GM18507 (cell line): Measurements from ENCODE around the gene ITGB1.
"Not testable (repeated sequence)": the region's sequence is repeated elsewhere in the genome, so short reads cannot be mapped to it uniquely, and the experiment has no call there.

ENCODE experiments used
- DNase-seq: peaks from one replicate; pipeline ENCODE4 v3.0.0; 2011; ENCODE audit warnings: low read depth; ENCODE audit not compliant: insufficient read length; ENCODE audit errors: extremely low spot score
- FAIRE-seq: peaks from 2 replicates; lab custom pipeline; 2011; peaks lifted over from hg19 to GRCh38; lab: Jason Lieb, UNC

The ITGB1 gene

DNA sequence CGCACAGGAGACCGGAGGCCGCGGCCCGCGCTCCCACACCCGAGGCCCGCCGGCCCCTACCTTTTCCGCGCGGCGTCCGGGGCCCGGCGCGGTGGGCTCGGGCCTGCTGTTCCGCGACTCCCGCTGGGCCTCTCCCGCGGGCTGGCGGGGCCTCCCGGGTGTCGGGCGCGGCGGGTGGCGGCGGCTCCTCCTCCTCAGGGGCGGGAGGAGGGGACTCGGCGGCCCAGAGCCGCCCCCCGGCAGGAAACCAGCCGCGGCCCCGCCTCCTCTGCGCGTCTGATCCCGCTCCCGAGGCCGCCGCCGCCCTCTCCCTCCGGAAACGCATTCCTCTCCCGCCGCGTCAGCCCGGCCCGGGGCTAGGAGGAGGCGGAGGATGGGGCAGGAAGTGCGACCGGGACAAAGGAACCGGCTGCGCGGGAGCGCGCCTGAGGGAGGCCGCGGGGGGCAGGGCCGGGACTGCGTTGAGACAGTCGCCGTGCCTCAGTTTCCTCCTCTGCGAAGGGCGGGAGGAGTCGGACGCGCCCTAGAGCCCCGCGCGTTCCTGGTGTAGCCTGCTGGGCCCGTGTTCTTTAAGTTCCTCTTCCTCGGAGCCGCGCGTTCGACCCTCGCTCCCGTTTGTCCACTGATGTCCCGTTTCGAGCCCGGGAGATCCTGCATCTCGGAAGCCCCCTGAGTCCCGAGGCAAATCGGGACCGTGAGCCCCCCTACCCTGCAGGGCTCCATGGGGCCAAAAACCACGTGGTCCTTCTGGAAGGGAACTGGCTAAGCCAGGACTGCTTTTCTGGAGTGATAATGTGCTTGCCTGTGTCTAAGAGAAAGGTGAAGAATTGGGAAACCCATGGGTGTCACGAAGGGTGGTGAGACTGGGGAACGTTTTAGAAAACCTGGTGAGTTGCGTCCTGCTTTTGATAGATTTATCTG, at the start of gene ITGB1:
ITGB1 (minus strand) TSS at position 146 of the 921 bp plus-strand sequence. CDS start 22,672 bp downstream, outside the sequence.
- peak; percentile 57 for DNase-seq
- FAIRE-seq, result peak; percentile 26

GRCh38 chr10:33006342-33006887, 48.4 kb upstream of the ITGB1 start:
- DNase-seq (no peak), FAIRE-seq (no peak)

- no peak for FAIRE-seq
- no peak for DNase-seq
Observed at GRCh38 chr10:33005322-33006301, 47.6 kb upstream of the ITGB1 start.

DNA sequence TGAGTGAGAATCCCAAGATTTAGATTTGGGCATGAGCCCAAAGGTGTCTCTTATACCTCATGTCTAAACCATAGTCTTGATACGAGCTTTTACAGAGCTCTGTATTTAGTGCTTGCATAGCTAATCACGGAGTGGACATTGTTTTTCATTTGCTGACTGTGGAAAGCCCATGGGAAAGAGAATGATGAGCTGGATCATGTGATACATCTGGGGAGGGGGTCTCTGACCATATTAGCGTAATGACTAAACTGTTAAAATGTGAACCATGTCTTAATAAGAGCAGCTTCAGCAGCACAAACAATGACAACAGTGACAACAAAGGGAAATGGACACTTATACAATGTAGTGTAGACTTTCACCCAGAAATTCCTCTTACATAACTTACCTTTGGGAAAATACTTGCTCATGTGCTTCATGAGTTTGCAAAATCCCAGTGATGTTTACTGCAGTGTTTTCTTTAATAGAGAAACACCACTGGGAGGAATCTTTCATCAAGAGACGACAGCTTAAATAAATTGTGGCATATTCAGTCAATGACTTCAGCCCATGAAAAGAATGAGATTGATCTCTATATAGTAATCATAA, 44.0 kb upstream of the ITGB1 start:
- FAIRE-seq (no peak), DNase-seq (no peak)

- FAIRE-seq, DNase-seq: not testable (repeated sequence)
Observed at GRCh38 chr10:32998060-32998581, 40.1 kb upstream of the ITGB1 start.

DNA sequence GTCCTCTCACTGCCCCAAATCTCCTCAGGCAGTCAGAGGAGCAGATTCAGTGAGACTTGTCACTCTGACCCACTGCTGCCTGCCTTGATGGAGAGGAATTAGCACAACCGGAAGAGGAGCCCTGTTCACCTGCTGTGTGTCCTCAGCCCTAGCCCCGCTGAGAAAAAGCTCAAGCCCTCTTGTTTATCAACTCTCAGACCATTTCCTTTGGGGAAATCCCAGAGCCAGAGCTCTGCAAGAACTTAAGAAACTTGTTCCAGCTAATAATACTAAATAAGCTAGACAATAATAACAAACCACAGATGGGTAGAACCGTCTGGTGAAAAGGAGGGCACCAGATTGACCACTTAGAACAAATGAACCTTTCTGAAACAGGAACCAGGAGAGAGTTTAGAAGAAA, 37.7 kb upstream of the ITGB1 start:
- DNase-seq (no peak), FAIRE-seq (peak; percentile 76)

- FAIRE-seq, result no peak
- no peak for DNase-seq
Observed at GRCh38 chr10:32995066-32995622, 37.1 kb upstream of the ITGB1 start.

DNA sequence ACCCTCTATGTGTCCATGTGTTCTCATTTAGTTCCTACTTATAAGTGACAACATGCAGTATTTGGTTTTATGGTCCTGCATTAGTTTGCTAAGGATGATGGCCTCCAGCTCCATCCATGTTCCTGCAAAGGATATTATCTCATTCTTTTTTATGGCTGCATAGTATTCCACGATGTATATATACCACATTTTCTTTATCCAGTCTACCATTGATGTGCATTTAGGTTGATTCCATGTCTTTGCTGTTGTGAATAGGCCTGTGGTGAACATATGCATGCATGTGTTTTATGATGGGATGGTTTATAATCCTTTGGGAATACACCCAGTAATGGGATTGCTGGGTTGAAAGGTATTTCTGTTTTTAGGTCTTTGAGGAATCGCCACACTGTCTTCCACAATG, 36.6 kb upstream of the ITGB1 start:
- DNase-seq, FAIRE-seq: not testable (repeated sequence)

DNA sequence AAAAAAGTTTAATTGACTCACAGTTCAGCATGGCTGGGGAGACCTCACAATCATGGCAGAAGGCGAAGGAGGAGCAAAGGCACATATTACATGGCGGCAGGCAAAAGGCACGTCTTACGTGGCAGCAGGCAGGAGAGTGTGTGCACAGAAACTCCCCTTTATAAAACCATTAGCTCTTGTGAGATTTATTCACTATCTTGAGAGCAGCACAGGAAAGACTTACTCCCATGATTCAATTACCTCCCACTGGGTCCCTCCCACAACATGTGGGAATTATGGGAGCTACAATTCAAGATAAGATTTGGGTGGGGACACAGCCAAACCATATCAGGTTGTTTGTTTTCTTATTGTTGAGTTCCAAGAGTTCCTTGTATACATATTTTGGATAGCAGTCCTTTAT, 34.3 kb upstream of the ITGB1 start:
- FAIRE-seq, DNase-seq: not testable (repeated sequence)

GRCh38 chr10:32990811-32991210, 32.8 kb upstream of the ITGB1 start:
- FAIRE-seq (no peak), DNase-seq (no peak)

DNA sequence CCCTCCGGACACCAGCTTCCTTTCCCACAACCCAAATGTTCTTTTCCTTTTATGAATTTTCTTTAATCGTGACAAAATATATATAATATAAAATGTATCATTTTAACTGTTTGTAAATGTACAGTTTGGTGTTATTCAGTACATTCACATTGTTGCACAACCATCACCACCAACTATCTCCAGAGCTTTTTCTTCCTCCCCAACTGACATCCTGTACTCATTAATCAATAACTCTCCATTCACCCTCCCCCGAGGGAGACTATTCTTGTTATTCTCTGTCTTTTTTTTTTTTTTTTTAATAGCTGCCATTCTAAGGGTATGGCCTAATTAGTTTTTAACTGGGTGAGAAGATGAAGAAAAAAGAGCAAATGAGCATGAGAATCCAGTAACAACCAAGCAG, 30.6 kb upstream of the ITGB1 start:
- FAIRE-seq (no peak), DNase-seq (no peak)

DNA sequence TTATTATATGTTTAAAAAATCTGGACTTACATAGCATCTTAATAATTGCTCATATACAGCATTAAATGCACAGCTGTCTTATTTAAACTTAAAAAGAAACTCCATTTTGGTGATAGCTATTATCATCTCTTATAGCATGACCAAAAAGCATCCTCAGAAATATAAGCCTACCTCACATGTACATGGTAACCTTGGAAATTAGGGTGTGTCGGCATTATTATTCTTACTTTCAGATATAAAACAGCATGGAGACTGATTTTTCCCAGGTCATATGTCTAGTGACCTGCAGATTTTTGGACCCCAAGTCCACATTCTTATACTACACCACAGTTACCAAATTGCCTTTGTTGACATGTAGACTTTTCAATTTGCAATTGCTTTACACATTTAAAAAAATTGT, 29.1 kb upstream of the ITGB1 start:
- DNase-seq (no peak), FAIRE-seq (no peak)

DNA sequence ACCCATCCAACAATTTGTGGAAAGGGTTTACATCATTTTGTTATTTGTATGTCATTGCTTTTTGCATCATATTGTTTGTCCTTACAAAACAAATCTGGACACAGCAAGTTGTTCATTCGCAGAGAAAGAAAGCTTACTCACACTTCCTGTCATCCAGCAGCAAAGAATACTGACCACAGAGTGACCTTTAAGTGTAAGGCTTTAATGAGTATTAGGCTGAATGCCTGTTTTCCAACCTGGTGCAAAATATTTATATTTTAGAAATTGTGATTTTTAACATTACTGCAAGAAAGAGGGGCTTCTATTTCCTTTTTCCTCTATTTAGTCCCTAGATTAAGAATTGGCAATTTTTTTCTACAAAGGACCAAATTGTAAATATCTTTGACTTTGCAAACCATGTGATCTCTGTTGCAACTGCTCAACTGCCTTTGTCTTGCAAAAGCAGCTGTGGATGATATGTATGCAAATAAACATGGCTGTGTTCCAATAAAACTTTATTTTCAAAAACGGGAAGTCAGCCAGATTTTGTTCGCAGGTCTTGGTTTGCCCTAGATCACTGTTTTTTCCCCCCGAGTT, 27.8 kb upstream of the ITGB1 start:
- DNase-seq, result no peak
- FAIRE-seq, result no peak

DNA sequence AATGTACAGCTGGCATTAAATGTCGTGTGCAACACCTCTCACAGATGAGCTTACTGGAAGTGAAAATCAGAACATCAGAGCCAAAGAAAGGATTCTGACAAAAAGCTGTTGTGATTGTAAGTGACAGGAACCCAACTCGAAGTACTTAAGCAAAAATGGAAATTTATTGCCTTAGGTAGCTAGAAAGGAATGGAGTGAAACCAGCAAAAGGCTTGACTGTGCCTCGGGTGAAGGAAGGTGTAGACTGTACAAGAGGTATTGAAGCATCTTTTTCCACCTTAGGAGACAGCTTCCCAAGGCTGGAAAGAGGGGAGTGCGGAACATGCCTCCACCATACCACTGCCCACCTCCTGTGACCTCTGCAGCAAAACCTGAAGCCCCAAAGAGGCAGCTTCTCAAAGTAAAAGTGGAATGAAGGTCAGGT, 27.3 kb upstream of the ITGB1 start:
- no peak for FAIRE-seq
- DNase-seq, result no peak

- DNase-seq (no peak), FAIRE-seq (no peak)
Observed at GRCh38 chr10:32984003-32984600, 26.1 kb upstream of the ITGB1 start.

DNA sequence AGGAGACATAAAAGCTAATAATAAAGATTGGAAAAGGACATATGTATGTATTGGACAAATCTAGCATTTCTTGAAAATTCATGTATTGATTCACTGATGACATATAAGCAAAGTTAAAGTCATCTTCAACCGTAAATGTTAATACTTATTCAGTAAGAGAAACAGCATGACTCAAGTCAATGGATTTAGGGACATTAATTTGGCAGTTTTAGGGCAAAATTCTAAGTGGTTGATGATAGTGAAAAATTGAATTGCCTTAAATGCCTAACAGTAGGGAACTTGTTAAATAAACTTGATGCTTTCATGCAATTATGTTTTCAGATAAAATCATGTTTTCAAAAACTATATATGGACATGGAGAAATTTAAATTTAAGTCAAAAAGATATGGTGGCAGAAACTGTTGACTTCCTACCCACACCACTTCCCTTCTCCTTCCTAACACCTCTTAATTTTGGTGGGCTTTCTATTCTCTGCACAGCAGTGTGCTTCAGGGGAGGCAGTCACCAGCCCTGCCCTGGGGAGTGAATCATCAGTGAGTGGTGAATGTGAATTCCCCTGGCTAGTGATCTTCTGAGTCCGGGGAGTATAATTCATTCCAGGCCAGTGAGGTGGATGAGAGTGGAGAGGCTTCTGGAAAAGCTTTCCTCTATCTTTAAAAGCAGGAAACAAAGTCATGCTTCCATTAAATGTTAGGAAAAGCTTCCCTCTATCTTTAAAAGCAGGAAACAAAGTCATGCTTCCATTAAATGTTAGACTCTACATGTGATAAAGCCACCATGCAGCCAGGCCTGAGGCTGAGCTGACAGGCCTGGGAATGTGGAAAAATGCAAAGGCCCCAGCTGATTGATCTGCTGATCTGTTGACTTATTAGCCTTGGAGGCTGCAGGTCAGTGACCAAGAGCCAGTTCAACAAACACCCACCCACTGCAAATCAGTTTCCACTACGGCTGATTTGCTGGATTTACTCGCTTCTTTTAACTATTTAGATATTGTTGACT, 25.2 kb upstream of the ITGB1 start:
- FAIRE-seq (no peak), DNase-seq (no peak)

DNA sequence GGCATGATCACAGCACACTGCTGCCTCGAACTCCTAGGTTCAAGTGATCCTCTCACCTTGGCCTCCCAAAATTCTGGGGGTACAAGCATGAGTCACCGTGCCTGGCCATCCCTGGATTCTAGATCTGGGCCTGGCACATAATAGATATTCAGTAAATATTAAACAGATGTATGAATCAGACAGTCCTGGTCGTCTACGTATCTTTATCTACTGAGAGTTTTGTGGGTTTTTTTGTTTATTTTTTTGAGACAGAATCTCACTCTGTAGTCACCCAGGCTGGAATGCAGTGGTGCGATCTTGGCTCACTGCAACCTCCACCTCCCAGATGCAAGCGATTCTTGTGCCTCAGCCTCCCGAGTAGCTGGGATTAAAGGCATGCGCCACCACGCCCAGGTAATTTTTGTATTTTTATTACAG, 24.3 kb upstream of the ITGB1 start:
- no peak for FAIRE-seq
- no peak for DNase-seq
